Stimulated activated CD4-positive, alpha-beta T cell treated with anti-CD3 and anti-CD28 coated beads, Interleukin-15, amount 100 ng/mL, for 1 hour (primary cell): ENCODE measurements around the gene ERN1.

ENCODE experiments used
- DNase-seq, 2 donors: peaks; one replicate each; pipeline ENCODE4 v3.0.0-alpha.2; 2020; ENCODE audit warnings: low read depth in 1 of 2, low spot score in 1 of 2

Gene ERN1

DNA sequence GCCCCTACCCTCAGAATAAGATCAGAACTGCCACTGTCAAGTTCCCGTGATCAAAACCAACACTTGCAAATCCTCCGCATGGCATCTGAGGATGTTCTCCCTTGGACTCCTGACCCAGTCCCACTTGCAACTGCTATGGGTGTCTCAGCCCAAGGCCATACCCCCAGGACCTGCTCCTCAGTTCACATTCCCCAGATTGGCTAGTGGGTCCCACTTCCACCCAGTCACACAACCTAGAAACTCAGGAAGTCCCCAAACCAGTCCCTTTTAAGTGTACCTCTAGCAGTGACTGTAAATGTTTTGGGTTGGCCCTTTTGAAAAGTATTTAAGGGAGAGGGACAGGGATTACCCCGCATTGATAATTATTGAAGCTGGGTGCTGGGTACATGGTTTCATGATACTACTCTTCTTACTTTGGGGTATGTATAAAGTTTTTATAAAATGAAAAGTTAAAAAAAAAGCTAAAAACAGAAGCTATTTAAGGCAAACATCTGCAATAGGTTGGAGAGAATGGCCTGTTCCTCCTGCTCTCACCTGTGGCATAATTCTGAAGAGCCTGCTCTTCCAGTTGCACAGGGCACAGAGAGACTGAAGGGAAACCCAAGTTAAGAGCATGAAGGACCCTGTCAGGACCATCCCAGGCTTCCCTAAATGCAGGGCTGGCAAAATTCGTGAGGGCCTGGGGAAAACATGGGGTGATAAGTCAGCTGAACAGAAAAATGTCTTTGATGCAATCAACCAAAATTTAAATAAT, 42.5 kb downstream of the ERN1 start:
- no peak for DNase-seq

DNA sequence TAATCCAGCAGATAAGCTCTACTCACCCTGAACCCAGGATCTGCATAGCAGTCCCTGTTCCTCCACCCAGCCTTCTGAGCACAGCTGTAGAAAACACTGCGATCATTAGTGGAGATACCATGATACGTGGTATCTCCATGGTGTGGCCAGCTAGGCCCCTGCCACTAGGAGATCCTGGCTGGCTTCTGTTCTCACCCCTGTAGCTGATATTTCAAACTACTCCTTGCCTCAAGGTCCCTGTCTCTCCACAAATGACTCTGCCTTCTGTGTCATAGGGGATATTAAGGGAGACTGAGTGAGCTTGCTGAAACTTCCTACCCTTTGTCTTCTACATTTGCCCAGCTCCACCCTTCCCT, 44.3 kb downstream of the ERN1 start:
- DNase-seq: no peak

DNA sequence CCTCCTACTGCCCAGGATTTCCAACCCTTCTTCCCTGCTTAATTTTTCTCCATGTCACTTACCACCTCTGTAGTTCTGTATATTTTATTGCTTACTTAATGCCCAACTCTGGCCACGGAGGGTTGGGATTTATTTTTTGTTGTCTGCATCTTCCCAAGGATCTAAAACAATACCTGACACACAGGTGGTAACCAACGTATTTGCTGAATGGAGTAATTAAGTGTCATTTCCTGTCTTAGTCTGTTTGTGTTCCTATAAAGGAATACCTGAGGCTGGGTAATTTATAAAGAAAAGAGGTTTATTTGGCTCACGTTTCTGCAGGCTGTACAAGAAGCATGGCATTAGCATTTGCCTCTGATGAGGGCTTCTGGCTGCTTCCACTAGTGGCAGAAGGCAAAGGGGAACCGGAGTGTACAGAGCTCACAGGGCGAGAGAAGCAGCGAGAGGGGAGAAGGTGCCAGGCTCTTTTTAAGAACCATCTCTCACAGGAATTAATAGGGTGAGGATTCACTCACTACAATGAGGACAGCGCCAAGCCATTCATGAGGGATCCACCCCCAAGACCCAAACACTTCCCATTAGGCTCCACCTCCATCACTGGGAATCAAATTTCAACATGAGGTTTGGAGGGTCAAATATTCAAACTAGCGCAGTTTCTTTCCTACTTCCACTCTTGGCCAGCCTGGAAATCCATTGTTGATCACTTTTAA, 44.8 kb downstream of the ERN1 start:
- DNase-seq: no peak

DNA sequence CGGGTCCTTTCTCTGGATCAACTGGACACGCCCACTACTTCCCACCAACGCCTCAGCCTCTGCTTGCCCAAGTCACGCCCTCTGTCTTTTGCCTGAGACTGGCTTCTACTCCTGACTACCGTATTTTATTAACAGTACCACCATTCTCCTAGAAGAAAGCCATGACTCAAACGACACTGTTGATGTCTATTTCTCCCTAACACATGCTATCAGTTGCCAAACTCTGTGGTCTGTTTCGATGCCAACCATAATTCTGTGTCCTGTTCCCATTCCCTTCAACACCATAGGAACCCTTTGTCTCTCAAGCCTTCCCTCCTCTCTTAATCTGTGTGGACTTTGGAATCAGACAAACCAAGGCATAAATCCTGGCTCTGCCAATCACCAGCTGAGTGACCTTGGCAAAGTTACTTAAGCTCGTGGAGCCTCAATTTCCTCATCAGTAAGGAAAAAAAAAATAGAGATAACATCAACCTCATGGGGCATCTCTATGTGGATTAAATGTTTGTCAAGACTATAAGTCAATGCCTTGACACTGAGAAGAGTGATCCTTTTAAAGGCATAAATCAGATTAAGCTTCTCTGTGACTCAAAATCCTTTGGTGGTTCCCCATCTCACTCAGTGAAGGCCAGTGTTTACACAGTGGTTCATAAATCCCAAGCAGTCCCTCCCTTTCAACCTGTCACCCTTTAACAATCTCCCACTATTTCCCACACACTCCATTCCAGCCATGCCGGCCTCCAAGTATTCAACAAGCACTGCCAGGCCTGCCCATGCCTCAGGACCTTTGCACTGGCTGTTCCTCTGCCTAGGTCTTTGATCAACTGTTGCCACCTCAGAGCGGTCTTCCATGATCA, 45.6 kb downstream of the ERN1 start:
- DNase-seq: no peak

DNA sequence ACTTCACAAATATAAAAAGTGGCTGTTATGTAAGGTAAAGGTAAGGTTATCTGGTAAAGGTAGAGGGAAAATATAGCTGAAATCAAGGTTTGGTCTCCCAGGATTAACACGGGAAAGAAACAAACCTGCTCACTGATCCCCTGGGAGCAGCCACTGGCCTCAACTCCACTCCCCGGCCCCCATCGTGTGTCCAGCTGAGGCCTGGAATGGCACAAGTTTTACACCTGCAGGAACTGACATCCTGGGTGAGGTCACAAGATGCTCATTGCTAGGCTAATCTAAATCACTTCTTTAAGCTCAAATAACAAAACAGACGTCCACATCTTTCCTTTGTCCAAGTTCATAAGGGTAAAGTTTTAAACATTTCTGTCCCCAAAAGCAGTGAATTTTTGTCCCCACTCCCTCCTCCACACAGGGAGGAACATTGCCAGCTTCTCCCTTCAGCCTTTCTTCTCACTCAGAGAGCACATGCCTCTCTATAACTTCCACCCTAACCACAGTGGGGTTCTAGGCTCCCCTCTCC, 46.3 kb downstream of the ERN1 start:
- DNase-seq: no peak

DNA sequence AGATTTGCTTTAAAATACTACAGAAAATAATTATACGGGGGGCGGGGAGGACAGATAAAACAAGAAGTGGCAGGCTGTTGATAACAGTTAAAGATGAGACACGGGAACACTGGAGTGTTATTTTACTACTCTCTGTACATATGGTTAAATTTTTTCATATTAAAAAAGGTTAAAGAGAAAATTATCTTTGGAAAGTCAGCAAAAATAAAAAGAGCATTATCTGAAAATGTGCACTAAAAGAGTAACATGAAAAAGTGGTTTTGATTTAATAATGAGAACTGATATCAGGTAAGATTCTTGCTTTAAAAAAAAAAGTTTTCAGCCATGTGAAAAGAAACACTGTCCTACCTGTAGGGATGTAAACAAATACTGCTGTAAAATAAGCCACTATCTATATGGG, 46.9 kb downstream of the ERN1 start:
- DNase-seq: no peak

DNA sequence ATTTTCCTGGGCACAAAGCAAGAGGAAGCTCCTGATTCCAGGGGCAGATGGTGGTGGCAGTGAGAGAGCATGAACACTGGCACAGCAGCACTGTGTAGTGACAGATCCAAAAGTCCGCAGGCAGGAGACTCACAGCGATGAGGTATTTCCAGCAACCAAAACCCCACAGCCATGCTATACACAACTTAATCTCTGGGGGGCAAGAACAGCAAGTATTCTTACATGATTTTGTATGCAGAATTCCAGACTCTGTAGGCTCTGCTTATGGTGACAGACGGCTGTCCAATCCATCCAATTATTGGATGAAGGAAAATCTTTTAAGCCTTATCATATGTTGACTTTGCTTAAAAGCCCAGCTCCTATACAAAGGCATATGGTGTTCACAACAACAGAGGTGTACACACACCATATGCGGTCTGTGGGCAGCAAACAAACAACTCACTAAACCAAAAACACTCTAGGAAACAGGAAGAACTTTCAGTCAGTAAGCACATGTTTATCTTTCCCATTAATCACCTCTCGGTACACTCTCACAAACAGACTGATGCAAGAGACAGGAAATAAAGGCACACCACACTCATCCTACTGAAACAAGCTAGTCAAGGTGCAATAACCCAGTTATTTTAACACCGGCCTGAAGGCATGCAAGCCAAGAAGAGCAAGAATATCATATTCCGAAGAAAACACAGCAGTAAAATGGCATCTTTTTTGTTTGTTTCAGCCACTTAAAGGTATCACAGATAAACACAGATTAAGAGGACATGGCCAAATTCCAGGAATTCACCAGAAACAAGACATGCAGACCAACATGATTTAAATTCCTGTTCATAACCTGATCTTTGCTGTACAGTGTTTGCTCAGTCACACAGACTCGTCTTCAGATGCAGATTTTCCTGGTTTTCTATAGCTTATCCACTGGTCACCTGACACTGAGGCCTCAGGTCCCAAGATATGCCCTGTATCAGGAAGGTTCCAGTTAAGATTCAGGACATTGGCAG, 47.8 kb downstream of the ERN1 start:
- DNase-seq: no peak

DNA sequence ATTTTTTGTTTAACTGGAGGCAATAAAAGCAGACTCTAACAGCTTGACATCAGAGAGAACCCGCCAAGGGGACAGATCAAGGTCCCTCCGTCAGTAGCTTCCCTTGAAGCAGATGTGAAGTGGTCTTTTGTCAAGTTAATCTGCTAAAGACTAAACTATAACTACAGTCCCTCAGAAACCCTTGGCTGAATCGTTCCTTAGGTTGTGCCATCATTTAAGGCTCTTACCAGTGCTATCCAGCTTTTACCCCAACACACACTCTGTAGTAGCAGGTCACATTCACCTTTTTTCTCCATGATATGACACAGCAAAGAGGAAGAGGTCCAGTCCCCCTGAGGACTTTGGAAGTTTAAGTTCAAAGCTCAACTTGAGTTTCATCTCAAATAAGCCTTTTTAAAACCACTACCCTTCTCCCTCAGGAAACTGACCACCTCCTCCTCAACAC, 49.7 kb downstream of the ERN1 start:
- no peak for DNase-seq

DNA sequence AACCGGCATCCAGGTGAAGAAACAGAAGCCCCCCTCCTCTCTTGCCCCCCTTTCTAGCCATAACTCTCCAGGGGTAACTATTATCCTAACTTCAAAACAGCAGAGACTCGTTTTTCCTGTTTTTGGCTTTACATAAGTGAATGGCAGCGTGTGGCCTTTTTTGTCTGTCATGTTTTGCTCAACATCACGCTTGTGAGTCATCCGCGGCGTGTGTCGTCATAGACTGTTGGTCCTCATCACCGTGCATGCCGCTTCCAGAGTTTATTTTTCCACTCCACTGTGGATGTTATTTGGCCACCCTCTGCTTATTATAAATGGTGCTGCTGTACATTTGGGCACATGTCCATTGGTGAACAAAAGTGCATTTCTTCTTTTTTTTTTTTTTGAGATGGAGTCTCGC, 52.6 kb downstream of the ERN1 start:
- no peak for DNase-seq

DNA sequence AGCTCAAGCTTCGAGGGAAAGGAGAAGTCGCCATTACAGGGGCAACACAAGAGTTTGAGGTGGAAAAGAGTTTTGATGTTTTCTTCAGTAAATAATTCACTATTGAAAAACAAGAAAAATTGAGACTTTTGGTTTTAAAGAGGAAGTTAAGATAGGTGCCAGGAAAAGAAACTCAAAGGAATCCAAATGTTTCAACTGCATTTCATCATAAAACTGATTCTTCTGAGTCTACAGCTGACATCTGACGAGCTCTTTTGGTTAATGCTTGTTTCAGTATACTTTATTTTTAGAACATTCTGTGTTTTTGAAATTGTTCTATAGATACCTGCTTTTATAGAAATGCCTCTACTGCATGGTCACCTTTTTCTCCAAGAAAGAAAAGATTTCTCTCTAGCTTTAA, 54.0 kb downstream of the ERN1 start:
- DNase-seq: no peak

DNA sequence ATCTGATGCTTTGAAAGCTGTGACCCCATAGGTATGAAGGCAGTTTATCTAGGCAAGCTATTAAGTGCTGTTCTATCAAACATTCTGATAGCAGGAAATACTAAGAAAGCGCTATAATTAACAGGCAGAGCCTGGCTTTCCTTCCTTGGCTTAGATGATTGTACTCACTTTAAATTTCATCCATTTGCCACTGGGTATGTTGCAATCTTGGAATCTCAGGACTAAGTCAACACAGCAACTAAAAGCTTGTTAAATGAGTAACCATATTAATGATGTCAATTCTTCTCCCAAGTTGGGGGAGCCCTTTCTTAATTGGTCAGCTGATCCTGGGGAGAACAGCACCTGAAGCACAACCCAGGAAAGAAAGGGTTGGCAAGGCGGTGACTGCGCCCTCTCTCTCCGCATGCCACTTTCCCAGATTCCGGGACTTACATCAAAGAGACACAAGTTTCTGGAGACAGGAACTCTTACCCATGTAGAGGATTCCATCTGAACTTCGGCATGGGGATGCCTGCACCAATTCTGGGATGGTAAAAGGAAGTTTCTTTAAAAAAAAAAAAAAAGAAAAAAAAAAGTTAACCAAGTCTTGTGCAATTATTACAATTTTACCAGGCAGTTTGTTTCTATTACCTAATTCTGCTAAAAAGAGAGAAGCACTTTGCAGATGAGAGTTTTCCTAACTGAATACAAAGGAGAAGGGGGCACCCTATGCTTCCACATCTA, 55.1 kb downstream of the ERN1 start:
- DNase-seq: no peak

DNA sequence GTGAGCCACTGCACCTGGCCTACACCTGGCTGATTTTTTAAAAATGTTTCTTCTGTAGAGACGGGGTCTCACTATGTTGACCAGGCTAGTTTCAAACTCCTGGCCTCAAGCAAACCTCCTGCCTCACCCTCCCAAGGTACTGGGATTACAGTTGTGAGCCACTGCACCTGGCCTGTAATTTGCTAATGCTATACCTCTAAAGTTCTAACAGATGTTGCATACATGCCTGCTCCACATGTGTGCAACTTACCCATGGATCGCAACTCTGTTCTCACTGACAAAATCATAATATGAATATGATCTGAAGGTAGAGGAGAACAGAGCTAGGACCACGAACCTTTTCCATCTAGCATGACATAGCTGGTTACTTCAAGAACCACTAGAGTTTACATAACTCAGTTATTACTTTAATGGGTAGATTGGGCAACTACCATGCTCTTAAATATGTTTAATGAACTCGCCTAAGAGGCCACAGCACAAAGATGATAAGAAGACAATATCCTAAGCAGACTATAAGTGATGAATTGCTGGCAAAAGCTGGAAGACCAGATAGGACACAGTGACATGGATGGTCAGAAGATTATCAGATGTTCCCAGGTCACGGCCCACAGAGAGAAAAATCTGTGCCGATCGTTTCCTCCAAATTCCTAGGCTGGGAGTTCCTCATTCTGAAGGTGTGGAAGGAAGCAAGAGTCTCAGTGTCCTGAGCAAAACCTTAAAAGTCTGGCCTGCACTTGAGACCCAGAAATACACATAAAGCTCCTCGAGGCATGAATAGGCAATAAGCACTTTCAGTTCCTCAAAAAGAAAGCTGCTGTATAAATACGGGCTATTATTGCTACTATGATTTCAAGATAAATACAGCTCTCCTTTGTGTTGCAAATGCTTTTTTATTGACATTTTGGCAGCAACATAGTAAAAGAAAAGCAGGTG, 55.9 kb downstream of the ERN1 start:
- no peak for DNase-seq

DNA sequence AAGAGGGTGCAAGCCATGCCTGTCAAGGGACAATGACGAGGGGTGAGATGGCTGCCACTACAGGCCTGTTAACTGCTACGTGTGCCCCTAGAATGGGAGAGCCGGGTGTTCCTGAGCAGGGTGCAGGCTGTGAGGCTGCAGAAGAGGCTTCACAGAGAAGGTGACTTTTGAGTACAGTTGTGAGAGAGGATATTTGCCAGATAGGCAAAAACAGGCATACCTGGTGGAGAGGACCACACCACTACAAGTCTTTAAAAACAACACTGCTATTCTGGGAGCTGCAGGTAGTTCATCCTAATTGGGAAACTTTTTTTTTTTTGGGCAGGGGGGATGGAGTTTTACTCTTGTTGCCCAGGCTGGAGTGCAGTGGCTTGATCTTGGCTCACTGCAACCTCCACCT, 58.8 kb downstream of the ERN1 start:
- no peak for DNase-seq

DNA sequence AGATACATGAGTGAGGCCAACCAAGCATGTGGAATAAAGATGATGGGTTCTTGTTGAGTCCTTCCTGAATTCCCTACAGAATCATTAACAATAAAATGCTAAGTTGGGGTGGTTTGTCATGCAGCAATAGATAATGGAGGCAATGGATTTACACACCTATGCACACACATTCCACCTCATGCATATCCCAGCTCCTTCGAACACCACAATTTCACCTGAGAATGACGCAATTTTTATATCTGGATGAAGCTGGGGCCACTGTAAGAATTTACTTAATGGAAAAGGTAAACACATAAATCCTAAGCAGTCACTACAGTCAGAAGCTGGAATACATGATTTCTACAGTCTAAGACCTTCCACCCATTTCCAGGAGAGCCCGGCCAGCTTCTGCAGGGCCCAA, 59.7 kb downstream of the ERN1 start:
- DNase-seq: no peak

DNA sequence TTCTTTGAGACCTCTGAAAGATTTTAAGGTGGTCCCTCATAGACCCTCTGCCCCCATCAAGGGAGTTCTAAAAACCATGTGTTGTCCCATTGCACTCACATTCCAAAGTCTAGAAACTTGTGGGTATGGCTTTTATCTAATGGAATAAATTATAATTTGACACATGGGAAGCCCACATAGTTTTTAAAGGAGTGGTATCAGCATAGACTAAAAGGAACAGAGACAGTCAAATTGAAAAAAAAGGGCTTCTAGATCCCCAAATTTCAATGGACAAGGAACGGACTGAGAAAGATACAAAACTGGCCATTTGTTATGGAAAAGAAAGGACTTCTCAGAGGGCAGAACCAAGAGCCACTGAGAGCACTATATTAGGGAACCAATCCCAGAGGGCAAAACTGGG, 60.8 kb downstream of the ERN1 start:
- DNase-seq: no peak

DNA sequence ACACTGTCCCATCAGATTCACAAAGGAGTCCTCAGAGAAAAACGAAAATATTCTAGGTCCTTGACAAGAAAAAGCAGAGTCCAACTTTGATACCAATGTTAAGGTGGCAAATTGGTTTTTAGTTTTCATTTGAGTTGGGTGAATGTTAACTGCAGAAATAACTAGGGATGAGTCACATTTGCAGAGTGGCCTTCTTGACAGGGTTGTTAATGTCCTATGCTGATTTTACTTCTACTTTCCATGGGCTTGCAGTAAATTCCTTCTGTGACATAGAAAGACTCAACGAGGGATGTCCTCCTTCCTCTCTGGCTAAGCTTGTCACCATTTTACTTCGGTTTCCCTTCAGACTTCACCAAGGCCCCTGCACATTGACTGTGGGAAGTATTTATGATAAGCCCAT, 62.3 kb downstream of the ERN1 start:
- no peak for DNase-seq

DNA sequence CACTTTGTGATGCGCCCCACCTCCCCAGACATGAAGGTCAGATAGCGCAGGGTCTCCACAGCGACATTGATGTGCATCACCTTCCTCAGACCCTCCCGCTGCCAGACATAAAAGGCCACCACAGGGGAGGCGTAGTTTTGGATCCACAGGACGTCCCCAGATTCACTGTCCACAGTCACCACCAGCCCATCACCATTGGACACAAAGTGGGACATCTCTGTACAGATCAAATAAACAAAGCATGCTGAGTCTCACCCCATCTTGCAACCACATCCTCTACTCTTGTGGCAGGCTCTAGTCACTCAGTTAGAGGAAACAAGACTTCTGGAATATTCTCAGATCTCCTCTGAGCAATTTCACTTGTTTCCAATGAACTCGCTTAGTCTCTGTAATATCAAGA, 63.2 kb downstream of the ERN1 start:
- peak in 1 of 2 donors; percentile 31 for DNase-seq

DNA sequence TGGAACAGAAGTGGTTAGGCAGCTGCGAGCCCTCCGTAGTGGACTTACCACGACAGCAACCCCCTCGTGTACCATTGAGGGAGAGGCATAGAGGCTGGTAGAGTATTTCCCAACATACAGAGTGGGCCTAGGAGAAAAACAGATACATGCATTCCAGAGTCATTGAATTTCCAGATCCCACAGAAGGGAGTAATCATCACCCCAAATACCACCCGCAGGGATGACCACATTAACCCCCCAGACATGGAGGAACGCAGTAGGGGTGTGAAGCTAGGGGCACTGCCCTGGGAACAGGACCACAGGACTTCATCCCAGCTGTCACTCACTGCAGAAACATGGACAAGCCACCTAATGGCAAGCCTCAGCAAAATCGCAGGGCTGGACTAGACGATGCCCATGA, 64.8 kb downstream of the ERN1 start:
- no peak for DNase-seq

DNA sequence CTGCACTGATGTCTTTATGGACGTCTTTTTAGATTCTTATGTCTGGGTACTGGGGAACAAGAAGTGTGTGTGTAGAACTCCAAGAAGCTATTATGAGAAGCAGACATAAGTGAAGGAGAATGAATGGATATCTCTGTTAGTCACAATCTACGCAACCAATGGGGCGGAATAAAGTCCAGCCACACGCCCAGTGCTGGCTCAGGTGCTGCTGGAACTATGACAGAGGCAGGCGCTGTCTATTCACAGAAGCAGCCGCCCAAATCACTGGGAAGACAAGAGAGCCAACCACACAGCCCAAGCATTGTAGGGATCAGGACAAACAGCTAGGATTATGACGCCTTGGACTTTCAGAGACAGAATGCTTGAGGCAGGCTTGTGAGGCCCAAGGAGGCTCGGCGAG, 65.6 kb downstream of the ERN1 start:
- DNase-seq: no peak
